BJ (cell line): ENCODE measurements around the gene RSL1D1. TPM values are rescaled to one million over a fixed set of nuclear protein-coding genes. Genes with fewer than 3 reads are reported as not detected.
"Not testable (repeated sequence)": the region's sequence is repeated elsewhere in the genome, so short reads cannot be mapped to it uniquely, and the experiment has no call there.

Experiments used
- CTCF ChIA-PET: fragments of 350-600 bp; formaldehyde crosslinking; extraction: SDS; loops from one replicate; lab custom pipeline; 2021; ENCODE audit warnings: antibody characterized with exemption, inconsistent platforms; lab: Yijun Ruan, JAX
- POLR2A ChIA-PET: fragments of 300-600 bp; sonication (Branson Sonifier 250); formaldehyde crosslinking; extraction: SDS; loops from one replicate; lab custom pipeline; 2021; ENCODE audit warnings: antibody characterized with exemption; lab: Charles Lee
- DNase-seq: peaks from one replicate; pipeline ENCODE4 v3.0.0-alpha.2; 2011; ENCODE audit warnings: low read depth
- H3K27me3 ChIP-seq: 2 replicates; pipeline ENCODE4 v1.6.0; 2011; ENCODE audit warnings: low read length; ENCODE audit not compliant: control insufficient read depth, insufficient read depth
- H3K36me3 ChIP-seq: 2 replicates; pipeline ENCODE4 v1.5.1; 2011; ENCODE audit warnings: low read length; ENCODE audit not compliant: control insufficient read depth, insufficient read depth
- H3K4me3 ChIP-seq: 2 replicates; pipeline ENCODE4 v1.5.1; 2011; ENCODE audit warnings: low read depth, mild to moderate bottlenecking, control low read depth, low read length
- CTCF ChIP-seq: IDR thresholded peaks from 2 replicates; pipeline ENCODE4 v1.5.1; 2011; ENCODE audit warnings: low read depth, mild to moderate bottlenecking, control low read depth, inconsistent platforms, low read length, moderate library complexity; ENCODE audit not compliant: insufficient read depth
- polyA plus RNA-seq: library from polyadenylated mRNA; depleted of rRNA; stranded (reverse); fragments of >200 nt; gene quantifications from 2 replicates; pipeline ENCODE4 v1.2.3, GENCODE V29; 2011

The RSL1D1 gene
- polyA plus RNA-seq, 1 experiment = 36.4 TPM

- H3K27me3 ChIP-seq = no peaks in the 10 kb centered on the region
- CTCF ChIA-PET = no interaction called here
- H3K4me3 ChIP-seq = no peak overlapping the region
- H3K36me3 ChIP-seq = no peaks in the 10 kb centered on the region
- POLR2A ChIA-PET = interaction anchor here (0.7 kb wide), 2 partner anchors 116 to 155 kb away, joined by 7 to 10 read pairs; no protein-coding TSS in a partner anchor
- DNase-seq = no peak
- no peak for TF ChIP-seq CTCF
Observed at GRCh38 chr16:11824362-11824761, 27.0 kb downstream of the RSL1D1 start.

- H3K36me3 ChIP-seq, DNase-seq, POLR2A ChIA-PET, H3K27me3 ChIP-seq, H3K4me3 ChIP-seq: not testable (repeated sequence)
- CTCF ChIA-PET = interaction anchor here (0.7 to 0.8 kb wide), 2 partner anchors 349 to 417 kb away, joined by 3 read pairs; no protein-coding TSS in a partner anchor
Observed at GRCh38 chr16:11823645-11824044, 27.7 kb downstream of the RSL1D1 start.

- no peak for DNase-seq
- Histone ChIP-seq H3K4me3 (no peak overlapping the region), H3K27me3 (no peaks in the 10 kb centered on the region), H3K36me3 (no peaks in the 10 kb centered on the region)
- ChIA-PET POLR2A (no interaction called here), CTCF (no interaction called here)
- TF ChIP-seq CTCF = no peak
Observed at GRCh38 chr16:11819798-11820197, 31.5 kb downstream of the RSL1D1 start.

- POLR2A ChIA-PET, CTCF ChIA-PET, H3K4me3 ChIP-seq, H3K27me3 ChIP-seq, DNase-seq, H3K36me3 ChIP-seq: not testable (repeated sequence)
Observed at GRCh38 chr16:11818970-11819369, 32.4 kb downstream of the RSL1D1 start.

- Histone ChIP-seq H3K4me3 (no peak overlapping the region), H3K36me3 (no peaks in the 10 kb centered on the region), H3K27me3 (no peaks in the 10 kb centered on the region)
- CTCF ChIA-PET = interaction anchor here (0.6 to 1.1 kb wide), 4 partner anchors 17 to 285 kb away, joined by 3 to 4 read pairs (median 3); no protein-coding TSS in a partner anchor
- no peak for TF ChIP-seq CTCF
- no peak for DNase-seq
- POLR2A ChIA-PET = no interaction called here
Observed at GRCh38 chr16:11816123-11816522, 35.2 kb downstream of the RSL1D1 start.

GRCh38 chr16:11814800-11815199 lies 36.5 kb downstream of the RSL1D1 start:
- H3K27me3 ChIP-seq, H3K4me3 ChIP-seq, H3K36me3 ChIP-seq, POLR2A ChIA-PET, DNase-seq: not testable (repeated sequence)
- CTCF ChIA-PET = interaction anchor here (0.9 to 1.2 kb wide), 2 partner anchors 11 to 864 kb away, joined by 3 to 4 read pairs; no protein-coding TSS in a partner anchor

- POLR2A ChIA-PET = no interaction called here
- Histone ChIP-seq H3K27me3 (no peaks in the 10 kb centered on the region), H3K36me3 (no peaks in the 10 kb centered on the region), H3K4me3 (no peak overlapping the region)
- CTCF ChIA-PET = interaction anchor here (1.1 to 1.2 kb wide), 2 partner anchors 9 to 411 kb away, joined by 3 to 4 read pairs; partner anchors contain the start of gene ZC3H7A
- no peak for TF ChIP-seq CTCF
- DNase-seq = no peak
Observed at GRCh38 chr16:11806721-11807120, 44.6 kb downstream of the RSL1D1 start.
